ENCODE measurements around the gene INTS15. TPM values are rescaled to one million over a fixed set of nuclear protein-coding genes. Genes with fewer than 3 reads are reported as not detected.

The INTS15 gene
- total and polyA plus RNA-seq, 2 donors (not counting 3 experiments of a cell fraction or from before 2014, with no cell fraction given), result 35.7 to 51.6 TPM

DNA sequence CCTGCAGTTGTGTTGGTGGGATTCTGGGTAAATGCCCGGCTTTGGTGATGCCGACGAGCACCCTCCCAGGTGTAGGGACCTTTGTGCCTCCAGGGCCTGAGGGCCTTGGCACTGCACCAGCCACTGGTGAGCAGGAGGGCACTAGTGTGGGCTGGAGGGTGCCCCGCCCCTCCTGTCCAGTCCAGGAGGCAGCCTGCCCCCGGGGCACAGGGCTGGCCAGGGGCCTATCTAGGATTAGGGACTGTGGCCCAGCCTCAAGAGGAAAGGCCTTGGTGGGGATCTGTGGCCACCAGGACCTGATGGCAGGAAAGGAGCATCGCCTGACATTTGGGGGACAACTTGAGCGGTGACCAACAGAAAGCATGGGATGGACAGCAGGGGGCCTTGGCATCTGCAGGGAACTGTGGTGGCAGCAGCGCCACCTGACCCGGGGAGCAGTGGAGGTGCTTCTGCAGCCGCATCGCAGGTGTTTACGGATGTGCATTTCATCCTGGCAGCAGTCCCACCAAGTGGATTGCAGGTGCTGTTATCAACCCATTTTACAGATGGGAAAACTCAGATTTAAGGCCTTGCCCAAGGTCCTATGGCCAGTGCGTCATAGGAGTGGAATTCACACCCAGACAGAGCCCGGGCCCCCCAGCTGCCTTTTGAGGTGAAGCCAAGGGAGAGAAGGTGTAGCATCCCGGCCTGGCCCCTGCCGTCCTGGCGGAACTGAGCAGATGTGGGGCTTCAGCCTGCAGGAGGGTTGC is 58.4 kb downstream of the INTS15 start:
- H3K4me1 ChIP-seq (ENCODE audit: control insufficient read depth, extremely low read depth, insufficient read depth, low read length), result no peaks in the 10 kb centered on the region
- H3K36me3 ChIP-seq (ENCODE audit: control insufficient read depth in 2 of 2, extremely low read depth in 1 of 2, insufficient read depth in 2 of 2, low read length in 2 of 2), result peaks cover 8 to 36% of the 10 kb centered on the region in 2 experiments
- H3K27ac ChIP-seq (ENCODE audit: insufficient read depth, low read depth, low read length), result no peak overlapping the region
- H3K4me3 ChIP-seq (replicated peaks in 1 of 3; ENCODE audit: insufficient read depth in 1 of 3, low read depth in 1 of 3, low read length in 3 of 3), result no peak overlapping the region
- H3K9me3 ChIP-seq (replicated peaks; ENCODE audit: control insufficient read depth, insufficient read depth, low read length), result no peaks in the 10 kb centered on the region
- intact Hi-C loops (cut with micrococcal nuclease) (no loop called here), dilution Hi-C loops (cut with MboI; ENCODE audit: extremely low pct_ligation_motif_present, low sequenced_read_pairs) (no loop called here)
- H3K4me2 ChIP-seq (ENCODE audit: insufficient read depth, low read length), result no peak overlapping the region
- FAIRE-seq (no peak), DNase-seq (ENCODE audit: low read depth, low spot score) (no peak)
- ChIA-PET POLR2A (no interaction called here), CTCF (no interaction called here)
- no peaks in the 10 kb centered on the region for H3K27me3 ChIP-seq (ENCODE audit: control insufficient read depth in 2 of 2, insufficient read depth in 2 of 2, low read length in 2 of 2)
- no peaks in the 10 kb centered on the region for H3K79me2 ChIP-seq (ENCODE audit: control insufficient read depth, insufficient read depth, low read length)
- H4K20me1 ChIP-seq (replicated peaks; ENCODE audit: control insufficient read depth, extremely low read depth, insufficient read depth, low read length), result no peaks in the 10 kb centered on the region
- H3K9ac ChIP-seq (replicated peaks; ENCODE audit: extremely low read depth, insufficient read depth, low read length), result no peak overlapping the region
- no peaks in the 10 kb centered on the region for H3K9me1 ChIP-seq (replicated peaks; ENCODE audit: control insufficient read depth, extremely low read depth, insufficient read depth, low read length)
- no peak for TF ChIP-seq POLR2A (IDR thresholded peaks at IDR 0.05; ENCODE audit: low read depth, low read length)
- no peak for TF ChIP-seq EZH2 (IDR thresholded peaks at IDR 0.05; ENCODE audit: borderline replicate concordance, low read depth, low read length, severe bottlenecking)
- TF ChIP-seq MYC (IDR thresholded peaks at IDR 0.05; ENCODE audit: low read depth, low read length), result no peak
- no peak for TF ChIP-seq FOS (IDR thresholded peaks at IDR 0.05; ENCODE audit: borderline replicate concordance, insufficient read depth, low read length)
- TF ChIP-seq MAX (IDR thresholded peaks at IDR 0.05; ENCODE audit: insufficient read depth, insufficient read length), result no peak
- TF ChIP-seq GATA2 (IDR thresholded peaks at IDR 0.05; ENCODE audit: insufficient read depth, insufficient read length, low read depth, low read length), result no peak
- no peak for TF ChIP-seq JUN (IDR thresholded peaks at IDR 0.05; ENCODE audit: borderline replicate concordance, insufficient read depth, insufficient read length, low read depth)
- BruUV-seq (replicated peaks), result no TSS peak
- H2AFZ ChIP-seq (ENCODE audit: low read depth, low read length), result no peak overlapping the region

- Histone ChIP-seq H3K9ac (replicated peaks; ENCODE audit: extremely low read depth, insufficient read depth, low read length) (no peak overlapping the region), H3K79me2 (ENCODE audit: control insufficient read depth, insufficient read depth, low read length) (no peaks in the 10 kb centered on the region), H3K9me3 (replicated peaks; ENCODE audit: control insufficient read depth, insufficient read depth, low read length) (no peaks in the 10 kb centered on the region), H3K4me1 (ENCODE audit: control insufficient read depth, extremely low read depth, insufficient read depth, low read length) (no peaks in the 10 kb centered on the region), H3K36me3 (ENCODE audit: control insufficient read depth in 2 of 2, extremely low read depth in 1 of 2, insufficient read depth in 2 of 2, low read length in 2 of 2) (peaks cover 6 to 31% of the 10 kb centered on the region in 2 experiments), H3K9me1 (replicated peaks; ENCODE audit: control insufficient read depth, extremely low read depth, insufficient read depth, low read length) (no peaks in the 10 kb centered on the region), H3K4me3 (replicated peaks in 1 of 3; ENCODE audit: insufficient read depth in 1 of 3, low read depth in 1 of 3, low read length in 3 of 3) (no peak overlapping the region), H2AFZ (ENCODE audit: low read depth, low read length) (no peak overlapping the region), H3K27me3 (ENCODE audit: control insufficient read depth in 2 of 2, insufficient read depth in 2 of 2, low read length in 2 of 2) (no peaks in the 10 kb centered on the region), H3K4me2 (ENCODE audit: insufficient read depth, low read length) (no peak overlapping the region), H3K27ac (ENCODE audit: insufficient read depth, low read depth, low read length) (no peak overlapping the region), H4K20me1 (replicated peaks; ENCODE audit: control insufficient read depth, extremely low read depth, insufficient read depth, low read length) (no peaks in the 10 kb centered on the region)
- FAIRE-seq (no peak), DNase-seq (ENCODE audit: low read depth, low spot score) (no peak)
- TF ChIP-seq CTCF (IDR thresholded peaks at IDR 0.05; ENCODE audit: extremely low read depth in 1 of 2, insufficient read depth in 1 of 2, low read depth in 1 of 2, low read length in 2 of 2) (no peak), FOS (IDR thresholded peaks at IDR 0.05; ENCODE audit: borderline replicate concordance, insufficient read depth, low read length) (no peak), POLR2A (IDR thresholded peaks at IDR 0.05; ENCODE audit: low read depth, low read length) (no peak), GATA2 (IDR thresholded peaks at IDR 0.05; ENCODE audit: insufficient read depth, insufficient read length, low read depth, low read length) (no peak), MYC (IDR thresholded peaks at IDR 0.05; ENCODE audit: low read depth, low read length) (no peak), EZH2 (IDR thresholded peaks at IDR 0.05; ENCODE audit: borderline replicate concordance, low read depth, low read length, severe bottlenecking) (no peak), POLR2AphosphoS5 (IDR thresholded peaks at IDR 0.05; ENCODE audit: insufficient read depth, low read depth, low read length) (no peak), JUN (IDR thresholded peaks at IDR 0.05; ENCODE audit: borderline replicate concordance, insufficient read depth, insufficient read length, low read depth) (no peak), MAX (IDR thresholded peaks at IDR 0.05; ENCODE audit: insufficient read depth, insufficient read length) (no peak)
- intact Hi-C loops (cut with micrococcal nuclease) (no loop called here), dilution Hi-C loops (cut with MboI; ENCODE audit: extremely low pct_ligation_motif_present, low sequenced_read_pairs) (no loop called here)
- CTCF ChIA-PET, result no interaction called here
- BruUV-seq (replicated peaks), result no TSS peak
- POLR2A ChIA-PET, result no interaction called here
Observed at GRCh38 chr7:6648815-6649104, 58.9 kb downstream of the INTS15 start.
